ENCODE data around the gene CCDC71. TPM values are rescaled to one million over a fixed set of nuclear protein-coding genes. Genes with fewer than 3 reads are reported as not detected.

The CCDC71 gene
- total and polyA plus RNA-seq, 2 donors (not counting 3 experiments of a cell fraction or from before 2014, with no cell fraction given): 23.5 to 41.6 TPM

GRCh38 chr3:49174397-49174985 lies 8.4 kb upstream of the CCDC71 start:
- H3K4me3 ChIP-seq (replicated peaks in 1 of 3; ENCODE audit: insufficient read depth in 1 of 3, low read depth in 1 of 3, low read length in 3 of 3): no peak overlapping the region
- H3K4me1 ChIP-seq (ENCODE audit: control insufficient read depth, extremely low read depth, insufficient read depth, low read length): peaks cover 18% of the 10 kb centered on the region
- no peak overlapping the region for H3K27ac ChIP-seq (ENCODE audit: insufficient read depth, low read depth, low read length)
- no peaks in the 10 kb centered on the region for H3K9me3 ChIP-seq (replicated peaks; ENCODE audit: control insufficient read depth, insufficient read depth, low read length)
- ChIA-PET CTCF (interaction anchor here (8.5 kb wide), 1 partner anchor 275 kb away, joined by 87 read pairs; no protein-coding TSS in a partner anchor), POLR2A (no interaction called here)
- H3K27me3 ChIP-seq (ENCODE audit: control insufficient read depth in 2 of 2, insufficient read depth in 2 of 2, low read length in 2 of 2): no peaks in the 10 kb centered on the region
- H3K79me2 ChIP-seq (ENCODE audit: control insufficient read depth, insufficient read depth, low read length): no peaks in the 10 kb centered on the region
- H3K4me2 ChIP-seq (ENCODE audit: insufficient read depth, low read length): no peak overlapping the region
- DNase-seq (ENCODE audit: low read depth, low spot score): no peak
- no peak for FAIRE-seq
- no peak overlapping the region for H2AFZ ChIP-seq (ENCODE audit: low read depth, low read length)
- dilution Hi-C loops (cut with MboI; ENCODE audit: extremely low pct_ligation_motif_present, low sequenced_read_pairs): no loop called here
- H4K20me1 ChIP-seq (replicated peaks; ENCODE audit: control insufficient read depth, extremely low read depth, insufficient read depth, low read length): no peaks in the 10 kb centered on the region
- intact Hi-C loops (cut with micrococcal nuclease): no loop called here
- BruUV-seq (replicated peaks): no TSS peak
- H3K36me3 ChIP-seq (ENCODE audit: control insufficient read depth in 2 of 2, extremely low read depth in 1 of 2, insufficient read depth in 2 of 2, low read length in 2 of 2): peaks cover 0 to 21% of the 10 kb centered on the region in 2 experiments
- no peak overlapping the region for H3K9ac ChIP-seq (replicated peaks; ENCODE audit: extremely low read depth, insufficient read depth, low read length)
- TF ChIP-seq FOS (IDR thresholded peaks at IDR 0.05; ENCODE audit: borderline replicate concordance, insufficient read depth, low read length) (no peak), GATA2 (IDR thresholded peaks at IDR 0.05; ENCODE audit: insufficient read depth, insufficient read length, low read depth, low read length) (no peak), MAX (IDR thresholded peaks at IDR 0.05; ENCODE audit: insufficient read depth, insufficient read length) (no peak), POLR2AphosphoS5 (IDR thresholded peaks at IDR 0.05; ENCODE audit: insufficient read depth, low read depth, low read length) (no peak), JUN (IDR thresholded peaks at IDR 0.05; ENCODE audit: borderline replicate concordance, insufficient read depth, insufficient read length, low read depth) (no peak), CTCF (IDR thresholded peaks at IDR 0.05; ENCODE audit: extremely low read depth in 1 of 2, insufficient read depth in 1 of 2, low read depth in 1 of 2, low read length in 2 of 2) (no peak), MYC (IDR thresholded peaks at IDR 0.05; ENCODE audit: low read depth, low read length) (no peak), POLR2A (IDR thresholded peaks at IDR 0.05; ENCODE audit: low read depth, low read length) (no peak), EZH2 (IDR thresholded peaks at IDR 0.05; ENCODE audit: borderline replicate concordance, low read depth, low read length, severe bottlenecking) (no peak)
- no peaks in the 10 kb centered on the region for H3K9me1 ChIP-seq (replicated peaks; ENCODE audit: control insufficient read depth, extremely low read depth, insufficient read depth, low read length)
